Measurements from ENCODE around the gene FGGY. TPM values are rescaled to one million over a fixed set of nuclear protein-coding genes. Genes with fewer than 3 reads are reported as not detected.

The FGGY gene
- total and polyA plus RNA-seq, 4 donors = 16.0 to 67.0 (median 43.4) TPM

GRCh38 chr1:59399642-59400041 is 102.7 kb downstream of the FGGY start:
- Histone ChIP-seq H3K27ac (ENCODE audit: low read depth in 1 of 2, low read length in 2 of 2) (no peak overlapping the region), H3K36me3 (ENCODE audit: control insufficient read depth in 4 of 4, insufficient read depth in 3 of 4, low read depth in 1 of 4, low read length in 3 of 4) (no peaks in the 10 kb centered on the region), H3K4me3 (ENCODE audit: low read depth in 1 of 3, low read length in 3 of 3) (no peak overlapping the region), H3K9me3 (ENCODE audit: control insufficient read depth in 4 of 4, low read length in 3 of 4) (no peaks in the 10 kb centered on the region), H3K27me3 (ENCODE audit: control insufficient read depth in 4 of 4, insufficient read depth in 4 of 4, low read length in 3 of 4) (no peaks in the 10 kb centered on the region), H3K9ac (ENCODE audit: low read depth in 1 of 2, low read length in 2 of 2) (no peak overlapping the region), H3K4me1 (ENCODE audit: control insufficient read depth in 4 of 4, insufficient read depth in 4 of 4, low read length in 3 of 4) (peaks cover 3 to 16% (median 10%) of the 10 kb centered on the region in 4 donors)
- no peak for DNase-seq (ENCODE audit: low spot score)
- WGBS = 78% methylated on average over 1 of the region's 1 CpG
- TF ChIP-seq, protein P1, sequence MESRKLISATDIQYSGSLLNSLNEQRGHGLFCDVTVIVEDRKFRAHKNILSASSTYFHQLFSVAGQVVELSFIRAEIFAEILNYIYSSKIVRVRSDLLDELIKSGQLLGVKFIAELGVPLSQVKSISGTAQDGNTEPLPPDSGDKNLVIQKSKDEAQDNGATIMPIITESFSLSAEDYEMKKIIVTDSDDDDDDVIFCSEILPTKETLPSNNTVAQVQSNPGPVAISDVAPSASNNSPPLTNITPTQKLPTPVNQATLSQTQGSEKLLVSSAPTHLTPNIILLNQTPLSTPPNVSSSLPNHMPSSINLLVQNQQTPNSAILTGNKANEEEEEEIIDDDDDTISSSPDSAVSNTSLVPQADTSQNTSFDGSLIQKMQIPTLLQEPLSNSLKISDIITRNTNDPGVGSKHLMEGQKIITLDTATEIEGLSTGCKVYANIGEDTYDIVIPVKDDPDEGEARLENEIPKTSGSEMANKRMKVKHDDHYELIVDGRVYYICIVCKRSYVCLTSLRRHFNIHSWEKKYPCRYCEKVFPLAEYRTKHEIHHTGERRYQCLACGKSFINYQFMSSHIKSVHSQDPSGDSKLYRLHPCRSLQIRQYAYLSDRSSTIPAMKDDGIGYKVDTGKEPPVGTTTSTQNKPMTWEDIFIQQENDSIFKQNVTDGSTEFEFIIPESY (IDR thresholded peaks at IDR 0.05) = no peak
- TF ChIP-seq YY1 (IDR thresholded peaks at IDR 0.05) (no peak), SP1 (IDR thresholded peaks at IDR 0.05) (no peak), FOXA1 (IDR thresholded peaks at IDR 0.05) (no peak), RXRA (IDR thresholded peaks at IDR 0.05) (no peak), HNF4A (conservative IDR thresholded peaks at IDR 0.05) (no peak), EGR1 (IDR thresholded peaks at IDR 0.05; ENCODE audit: low read depth in 2 of 2) (no peak), JUND (IDR thresholded peaks at IDR 0.05) (no peak), TAF1 (conservative IDR thresholded peaks at IDR 0.05) (no peak), MAX (IDR thresholded peaks at IDR 0.05) (no peak), HNF4G (IDR thresholded peaks at IDR 0.05) (no peak), FOXA2 (IDR thresholded peaks at IDR 0.05) (no peak), GABPA (IDR thresholded peaks at IDR 0.05 in 1 of 2, conservative IDR thresholded peaks at IDR 0.05 in 1 of 2) (no peak), NR2F2 (IDR thresholded peaks at IDR 0.05) (no peak), RAD21 (IDR thresholded peaks at IDR 0.05) (no peak), REST (IDR thresholded peaks at IDR 0.05) (no peak), CTCF (IDR thresholded peaks at IDR 0.05; ENCODE audit: low read depth, low read length, missing input control) (no peak)

DNA sequence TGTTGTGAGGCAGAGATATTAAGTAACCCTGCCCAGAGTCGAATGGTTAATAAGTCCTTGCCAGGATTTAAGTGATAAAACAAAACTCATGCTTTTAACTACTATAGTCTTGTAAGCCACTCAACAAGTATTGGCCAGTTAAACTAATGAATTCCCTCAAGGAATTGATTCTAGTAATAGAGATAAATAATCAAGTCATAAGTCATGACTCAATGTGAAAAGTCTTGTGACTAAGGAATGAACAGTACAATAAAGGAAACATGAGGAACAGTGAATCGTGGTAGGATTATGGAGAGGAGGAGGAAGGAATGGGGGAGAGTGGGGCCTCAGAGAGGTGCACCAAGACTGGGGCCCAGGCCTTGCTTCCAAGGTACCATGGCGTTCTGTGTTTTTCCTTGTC is 104.7 kb downstream of the FGGY start:
- Histone ChIP-seq H3K9ac (ENCODE audit: low read depth in 1 of 2, low read length in 2 of 2) (no peak overlapping the region), H3K9me3 (ENCODE audit: control insufficient read depth in 4 of 4, low read length in 3 of 4) (no peaks in the 10 kb centered on the region), H3K27me3 (ENCODE audit: control insufficient read depth in 4 of 4, insufficient read depth in 4 of 4, low read length in 3 of 4) (no peaks in the 10 kb centered on the region), H3K4me1 (ENCODE audit: control insufficient read depth in 4 of 4, insufficient read depth in 4 of 4, low read length in 3 of 4) (peaks cover 0 to 6% (median 1%) of the 10 kb centered on the region in 4 donors), H3K36me3 (ENCODE audit: control insufficient read depth in 4 of 4, insufficient read depth in 3 of 4, low read depth in 1 of 4, low read length in 3 of 4) (no peaks in the 10 kb centered on the region), H3K4me3 (ENCODE audit: low read depth in 1 of 3, low read length in 3 of 3) (no peak overlapping the region), H3K27ac (ENCODE audit: low read depth in 1 of 2, low read length in 2 of 2) (no peak overlapping the region)
- DNase-seq (ENCODE audit: low spot score) = no peak
- TF ChIP-seq SP1 (IDR thresholded peaks at IDR 0.05) (no peak), HNF4G (IDR thresholded peaks at IDR 0.05) (no peak), YY1 (IDR thresholded peaks at IDR 0.05) (no peak), CTCF (IDR thresholded peaks at IDR 0.05; ENCODE audit: low read depth, low read length, missing input control) (no peak), MAX (IDR thresholded peaks at IDR 0.05) (no peak), ATF3 (IDR thresholded peaks at IDR 0.05) (no peak), FOXA2 (IDR thresholded peaks at IDR 0.05) (no peak), HNF4A (conservative IDR thresholded peaks at IDR 0.05) (no peak), GABPA (IDR thresholded peaks at IDR 0.05 in 1 of 2, conservative IDR thresholded peaks at IDR 0.05 in 1 of 2) (no peak), NR2F2 (IDR thresholded peaks at IDR 0.05) (no peak), FOXA1 (IDR thresholded peaks at IDR 0.05) (no peak)
- TF ChIP-seq, protein P1 (IDR thresholded peaks at IDR 0.05) = no peak
- WGBS = 97% methylated on average over 3 of the region's 3 CpGs

Data from liver (tissue), 9 donors.